Kidney epithelial cell (primary cell): Measurements from ENCODE around the gene MLX. TPM values are rescaled to one million over a fixed set of nuclear protein-coding genes. Genes with fewer than 3 reads are reported as not detected.

Experiments
- DNase-seq: peaks from one replicate; pipeline ENCODE4 v3.0.0-alpha.2; 2010; ENCODE audit warnings: low read depth
- H3K27me3 ChIP-seq: 2 replicates; pipeline ENCODE4 v1.6.0; 2011; ENCODE audit warnings: low read length; ENCODE audit not compliant: control insufficient read depth, insufficient read depth
- H3K36me3 ChIP-seq: 2 replicates; pipeline ENCODE4 v1.5.1; 2011; ENCODE audit warnings: low read length; ENCODE audit not compliant: control insufficient read depth, insufficient read depth
- H3K4me3 ChIP-seq: 2 replicates; pipeline ENCODE4 v1.5.1; 2011; ENCODE audit warnings: low read depth, mild to moderate bottlenecking, control low read depth, low read length
- total RNA-seq: library from RNA; depleted of rRNA; stranded (reverse); fragments of >200 nt; gene quantifications from 2 replicates; pipeline ENCODE4 v1.2.3, GENCODE V29; 2015
- TF ChIP-seq, protein P1 (sequence below): IDR thresholded peaks from 2 replicates; pipeline ENCODE4 v1.5.1; 2011; ENCODE audit warnings: mild to moderate bottlenecking, moderate library complexity, low read length, control low read depth, inconsistent platforms; ENCODE audit not compliant: insufficient read depth, poor library complexity, severe bottlenecking

MLX gene
- total RNA-seq, 1 donor from 2014 or later: 35.9 TPM

DNA sequence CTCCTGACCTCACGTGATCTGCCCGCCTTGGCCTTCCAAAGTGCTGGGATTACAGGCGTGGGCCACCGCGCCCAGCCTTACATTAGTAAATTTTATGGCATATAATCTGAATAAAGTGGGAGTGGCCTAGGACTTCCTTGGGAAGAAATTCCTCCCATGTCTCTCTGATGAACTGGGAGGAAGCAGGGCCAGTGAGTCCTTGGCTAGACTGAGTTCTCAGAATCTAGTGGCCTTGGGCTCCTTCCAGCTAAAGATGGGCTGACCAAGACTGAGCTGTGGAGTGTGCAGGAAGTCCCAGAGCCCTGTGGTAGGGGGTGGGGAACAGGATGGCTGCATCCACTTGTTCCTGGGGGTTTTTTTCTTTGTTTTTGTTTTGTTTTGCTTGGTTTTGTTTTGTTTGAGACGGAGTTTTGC is 40.9 kb upstream of the MLX start:
- Histone ChIP-seq H3K36me3 (no peaks in the 10 kb centered on the region), H3K27me3 (no peaks in the 10 kb centered on the region), H3K4me3 (no peak overlapping the region)
- TF ChIP-seq, protein P1, sequence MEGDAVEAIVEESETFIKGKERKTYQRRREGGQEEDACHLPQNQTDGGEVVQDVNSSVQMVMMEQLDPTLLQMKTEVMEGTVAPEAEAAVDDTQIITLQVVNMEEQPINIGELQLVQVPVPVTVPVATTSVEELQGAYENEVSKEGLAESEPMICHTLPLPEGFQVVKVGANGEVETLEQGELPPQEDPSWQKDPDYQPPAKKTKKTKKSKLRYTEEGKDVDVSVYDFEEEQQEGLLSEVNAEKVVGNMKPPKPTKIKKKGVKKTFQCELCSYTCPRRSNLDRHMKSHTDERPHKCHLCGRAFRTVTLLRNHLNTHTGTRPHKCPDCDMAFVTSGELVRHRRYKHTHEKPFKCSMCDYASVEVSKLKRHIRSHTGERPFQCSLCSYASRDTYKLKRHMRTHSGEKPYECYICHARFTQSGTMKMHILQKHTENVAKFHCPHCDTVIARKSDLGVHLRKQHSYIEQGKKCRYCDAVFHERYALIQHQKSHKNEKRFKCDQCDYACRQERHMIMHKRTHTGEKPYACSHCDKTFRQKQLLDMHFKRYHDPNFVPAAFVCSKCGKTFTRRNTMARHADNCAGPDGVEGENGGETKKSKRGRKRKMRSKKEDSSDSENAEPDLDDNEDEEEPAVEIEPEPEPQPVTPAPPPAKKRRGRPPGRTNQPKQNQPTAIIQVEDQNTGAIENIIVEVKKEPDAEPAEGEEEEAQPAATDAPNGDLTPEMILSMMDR: no peak
- DNase-seq: no peak

DNA sequence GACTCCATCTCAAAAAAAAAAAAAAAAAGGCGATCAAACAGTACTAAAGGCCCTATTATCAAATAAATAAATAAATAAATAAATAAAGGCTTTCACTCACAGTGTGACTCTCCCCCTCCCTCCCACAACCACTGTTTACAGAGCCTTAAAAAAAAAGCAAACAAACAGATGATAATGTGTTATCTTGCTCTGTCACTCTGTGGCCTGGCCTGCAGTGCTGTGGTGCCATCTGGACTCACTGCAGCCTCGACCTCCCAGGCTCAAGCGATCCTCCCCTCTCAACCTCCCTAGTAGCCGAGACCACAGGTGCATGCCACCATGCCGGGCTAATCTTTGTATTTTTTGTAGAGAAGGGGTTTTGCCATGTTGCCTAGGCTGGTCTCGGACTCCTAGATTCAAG is 39.0 kb upstream of the MLX start:
- no peaks in the 10 kb centered on the region for H3K27me3 ChIP-seq
- no peak for DNase-seq
- no peak overlapping the region for H3K4me3 ChIP-seq
- TF ChIP-seq, protein P1: no peak
- no peaks in the 10 kb centered on the region for H3K36me3 ChIP-seq

DNA sequence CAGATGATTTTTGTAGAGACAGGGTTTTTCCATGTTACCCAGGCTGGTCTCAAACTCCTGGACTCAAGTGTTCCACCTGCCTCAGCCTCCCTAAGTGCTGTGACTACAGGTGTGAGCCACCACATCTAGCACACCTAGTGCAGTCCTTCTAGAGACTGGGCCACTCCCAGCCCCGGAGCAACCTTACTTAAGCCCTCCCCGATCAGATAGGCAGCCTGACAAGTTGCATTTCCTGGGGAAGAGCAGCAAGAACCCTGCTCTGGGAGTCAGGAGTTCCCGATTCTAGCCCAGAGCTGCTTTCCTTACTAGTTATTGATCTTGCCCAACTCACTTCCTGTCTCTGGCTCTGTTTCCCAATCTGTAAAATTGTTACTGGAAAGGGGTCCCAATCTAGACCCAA is 37.8 kb upstream of the MLX start:
- TF ChIP-seq, protein P1: no peak
- Histone ChIP-seq H3K36me3 (no peaks in the 10 kb centered on the region), H3K4me3 (no peak overlapping the region), H3K27me3 (no peaks in the 10 kb centered on the region)
- no peak for DNase-seq

DNA sequence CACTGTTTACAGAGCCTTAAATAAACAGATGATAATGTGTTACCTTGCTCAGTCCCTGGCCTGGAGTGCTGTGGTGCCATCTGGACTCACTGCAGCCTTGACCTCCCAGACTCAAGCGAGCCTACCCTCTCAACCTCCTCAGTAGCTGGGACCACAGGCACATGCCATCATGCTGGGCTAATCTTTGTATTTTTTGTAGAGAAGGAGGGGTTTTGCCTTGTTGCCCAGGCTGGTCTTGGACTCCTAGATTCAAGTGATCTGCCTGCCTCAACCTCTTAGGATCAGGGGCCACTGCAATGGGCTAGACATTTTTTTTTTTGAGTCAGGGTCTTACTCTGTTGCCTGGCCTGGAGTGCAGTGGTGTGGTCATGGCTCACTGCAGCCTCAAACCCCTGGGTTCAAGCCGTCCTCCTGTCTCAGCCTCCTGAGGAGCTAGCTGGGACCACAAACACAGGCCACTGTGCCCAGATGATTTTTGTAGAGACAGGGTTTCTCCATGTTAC is 35.9 kb upstream of the MLX start:
- TF ChIP-seq, protein P1: no peak
- no peak for DNase-seq
- no peaks in the 10 kb centered on the region for H3K27me3 ChIP-seq
- H3K4me3 ChIP-seq: no peak overlapping the region
- no peaks in the 10 kb centered on the region for H3K36me3 ChIP-seq

DNA sequence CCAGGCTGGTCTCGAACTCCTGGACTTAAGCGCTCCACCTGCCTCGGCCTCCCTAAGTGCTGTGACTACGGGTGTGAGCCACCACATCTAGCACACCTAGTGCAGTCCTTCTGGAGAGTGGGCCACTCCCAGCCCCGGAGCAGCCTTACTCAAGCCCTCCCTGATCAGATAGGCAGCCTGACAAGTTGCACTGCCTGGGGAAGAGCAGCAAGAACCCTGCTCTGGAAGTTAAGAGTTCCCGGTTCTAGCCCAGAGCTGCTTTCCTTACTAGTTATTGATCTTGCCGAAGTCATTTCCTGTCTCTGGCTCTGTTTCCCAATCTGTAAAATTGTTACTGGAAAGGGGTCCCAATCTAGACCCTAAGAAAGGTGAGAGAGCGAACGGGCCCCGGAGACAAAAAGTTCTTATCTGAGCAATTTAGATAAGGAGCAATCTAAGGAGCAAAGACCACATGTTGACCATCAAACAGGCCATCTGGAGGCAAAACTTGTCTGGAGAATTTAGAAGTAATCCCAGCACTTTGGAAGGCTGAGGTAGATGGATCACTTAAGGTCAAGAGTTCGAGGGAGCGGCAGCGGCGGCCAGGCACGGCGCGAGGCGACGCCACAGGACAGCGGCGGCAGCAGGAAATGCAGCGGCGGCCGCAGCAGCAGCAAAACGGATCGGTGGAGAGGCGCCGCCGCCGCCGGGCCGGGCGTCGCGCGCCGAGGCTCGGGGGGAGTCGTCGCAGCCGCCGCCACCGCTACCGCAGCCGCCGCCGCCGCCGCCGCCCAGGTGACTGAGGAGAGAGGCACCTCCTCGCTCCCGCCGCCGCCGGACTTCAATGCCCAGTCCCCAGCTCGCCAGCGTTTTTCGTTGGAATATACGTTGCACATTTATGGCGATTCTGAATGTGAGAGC is 35.2 kb upstream of the MLX start:
- Histone ChIP-seq H3K27me3 (no peaks in the 10 kb centered on the region), H3K4me3 (peak overlapping the region; percentile 32), H3K36me3 (no peaks in the 10 kb centered on the region)
- DNase-seq: no peak
- TF ChIP-seq, protein P1: peak; percentile 36
